HG03045 (cell line): ENCODE measurements around the gene BLVRB.
"Not testable (repeated sequence)": the region's sequence is repeated elsewhere in the genome, so short reads cannot be mapped to it uniquely, and the experiment has no call there.

Experiments
- ATAC-seq: cut with Tn5 transposase; IDR thresholded peaks from one replicate; pipeline ENCODE4 v1.9.1; 2021; ENCODE audit warnings: mild to moderate bottlenecking, moderate library complexity; ENCODE audit not compliant: unreplicated experiment

Gene BLVRB

DNA sequence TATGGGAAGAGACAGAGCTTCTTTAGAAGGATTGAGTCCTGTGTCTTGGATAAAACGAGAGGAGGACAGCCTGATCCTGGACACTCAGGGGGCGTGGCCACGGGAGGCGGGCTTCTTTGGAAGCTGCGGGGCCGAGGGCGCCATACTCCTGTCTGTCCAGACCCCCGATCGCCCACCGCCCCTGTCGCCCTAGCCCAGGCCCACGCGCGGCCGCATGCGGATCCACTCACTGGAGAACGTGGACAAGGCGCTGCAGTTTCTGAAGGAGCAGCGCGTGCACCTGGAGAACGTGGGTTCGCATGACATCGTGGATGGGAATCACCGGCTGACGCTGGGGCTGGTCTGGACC, 24.3 kb upstream of the BLVRB start:
- ATAC-seq, result no peak

DNA sequence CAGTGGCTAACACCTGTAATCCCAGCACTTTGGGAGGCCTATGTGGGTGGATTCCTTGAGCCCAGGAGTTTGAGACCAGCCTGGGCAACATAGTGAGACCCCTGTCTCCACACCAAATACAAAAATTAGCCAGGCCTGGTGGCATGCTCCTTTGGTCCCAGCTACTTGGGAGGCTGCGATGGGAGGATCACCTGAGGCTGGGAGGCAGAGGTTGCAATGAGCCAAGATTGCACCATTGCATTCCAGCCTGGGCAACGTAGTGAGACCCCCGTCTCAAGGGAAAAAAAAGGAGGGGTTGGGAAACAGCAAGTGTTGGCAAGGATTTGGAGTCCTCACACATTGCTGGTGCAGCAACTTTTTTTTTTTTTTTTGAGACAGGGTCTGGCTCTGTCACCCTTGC, 20.5 kb upstream of the BLVRB start:
- no peak for ATAC-seq

DNA sequence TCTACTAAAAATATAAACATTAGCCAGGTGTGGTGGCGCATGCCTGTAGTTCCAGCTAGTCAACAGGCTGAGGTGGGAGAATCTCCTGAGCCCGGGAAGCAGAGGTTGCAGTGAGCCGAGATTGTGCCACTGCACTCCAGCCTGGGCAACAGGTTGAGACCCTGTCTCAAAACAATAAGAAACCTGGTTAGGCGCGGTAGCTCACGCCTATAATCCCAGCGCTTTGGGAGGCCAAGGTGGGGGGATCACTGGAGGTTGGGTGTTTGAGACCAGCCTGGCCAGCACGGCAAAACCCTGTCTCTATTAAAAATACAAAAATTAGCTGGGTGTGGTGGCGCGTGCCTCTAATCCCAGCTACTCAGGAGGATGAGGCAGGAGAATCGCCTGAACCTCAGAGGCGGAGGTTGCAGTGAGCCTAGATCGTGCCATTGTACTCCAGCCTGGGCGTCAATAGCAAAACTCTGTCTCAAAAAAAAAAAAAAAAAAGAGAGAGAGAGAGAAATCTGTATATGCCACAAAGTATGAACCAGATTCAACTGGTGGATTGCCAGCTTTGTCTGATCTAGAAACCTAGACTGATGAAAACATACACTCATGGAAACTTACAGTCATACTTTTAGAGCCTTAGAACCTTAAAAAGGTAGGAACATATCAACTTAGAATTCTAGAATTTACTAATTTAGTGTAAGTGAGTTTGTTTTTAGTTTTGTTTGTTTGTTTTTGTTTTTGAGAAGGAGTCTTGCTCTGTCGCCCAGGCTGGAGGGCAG, 10.5 kb upstream of the BLVRB start:
- ATAC-seq, result not testable (repeated sequence)

DNA sequence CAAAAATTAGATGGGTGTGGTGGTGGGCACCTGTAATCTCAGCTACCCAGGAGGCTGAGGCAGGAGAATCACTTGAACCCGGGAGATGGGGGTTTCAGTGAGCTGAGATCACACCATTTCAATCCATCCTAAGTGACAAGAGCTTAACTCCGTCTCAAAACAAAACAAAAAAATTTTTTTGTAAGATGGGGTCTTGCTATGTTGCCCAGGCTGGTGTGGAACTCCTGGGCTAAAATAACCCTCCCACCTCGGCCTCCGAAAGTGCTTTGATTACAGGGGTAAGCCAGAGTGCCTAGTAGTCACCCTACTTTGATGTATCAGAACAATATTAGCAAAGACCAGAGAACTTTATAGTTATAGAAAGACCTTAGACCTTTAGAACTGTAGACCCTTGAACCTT, 9.2 kb upstream of the BLVRB start:
- ATAC-seq, result no peak

DNA sequence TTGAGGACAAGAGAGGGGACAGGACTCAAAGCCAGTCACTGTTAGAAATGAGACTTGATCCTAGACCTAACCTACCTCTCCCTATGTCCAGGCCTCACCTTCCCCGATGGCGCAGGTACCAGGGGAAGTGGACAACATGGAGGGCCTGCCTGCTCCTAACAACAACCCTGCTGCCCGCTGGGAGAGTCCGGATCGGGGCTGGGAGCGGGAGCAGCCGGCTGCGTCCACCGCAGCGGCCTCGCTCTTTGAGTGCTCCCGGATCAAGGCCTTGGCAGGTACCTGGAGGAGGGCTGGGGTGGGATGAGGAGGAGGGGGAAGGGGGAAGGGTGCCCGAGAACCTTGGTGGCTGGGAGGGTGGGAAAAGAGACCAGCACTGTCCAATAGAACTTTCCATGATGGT, 7.0 kb upstream of the BLVRB start:
- ATAC-seq, result no peak

DNA sequence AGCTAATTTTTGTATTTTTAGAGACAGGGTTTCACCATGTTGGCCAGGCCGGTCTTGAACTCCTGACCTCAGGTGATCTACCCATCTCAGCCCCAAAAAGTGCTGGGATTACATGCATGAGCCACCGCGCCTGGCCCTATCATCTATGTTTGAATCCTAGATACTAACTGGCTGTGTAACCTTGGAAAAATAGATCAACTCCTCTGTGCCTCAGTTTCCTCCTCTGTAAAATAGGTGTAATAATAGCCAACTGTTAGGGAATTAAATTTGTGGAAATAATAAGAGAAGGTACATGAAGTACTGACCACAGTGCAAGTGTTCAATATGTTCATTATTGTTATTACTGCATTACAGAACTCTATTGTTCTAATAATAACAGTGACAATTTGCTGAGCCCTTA, 5.6 kb upstream of the BLVRB start:
- ATAC-seq, result no peak

DNA sequence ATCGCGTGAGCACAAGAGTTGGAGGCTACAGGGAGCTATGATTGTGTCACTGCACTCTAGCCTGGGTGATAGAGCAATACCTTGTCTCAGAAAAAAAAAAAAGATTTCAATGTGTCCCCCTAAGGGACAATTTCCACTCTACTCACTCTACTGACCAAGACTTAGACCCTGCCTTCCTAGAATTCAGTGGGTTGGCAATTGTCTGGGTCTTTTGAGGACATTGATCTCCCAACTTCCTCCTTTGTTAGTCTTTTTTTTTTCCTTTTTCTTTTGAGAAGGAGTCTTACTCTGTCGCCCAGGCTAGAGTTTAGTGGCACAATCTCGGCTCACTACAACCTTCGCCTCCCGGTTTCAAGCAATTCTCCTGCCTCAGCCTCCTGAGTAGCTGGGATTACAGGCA, 3.5 kb upstream of the BLVRB start:
- ATAC-seq, result no peak

DNA sequence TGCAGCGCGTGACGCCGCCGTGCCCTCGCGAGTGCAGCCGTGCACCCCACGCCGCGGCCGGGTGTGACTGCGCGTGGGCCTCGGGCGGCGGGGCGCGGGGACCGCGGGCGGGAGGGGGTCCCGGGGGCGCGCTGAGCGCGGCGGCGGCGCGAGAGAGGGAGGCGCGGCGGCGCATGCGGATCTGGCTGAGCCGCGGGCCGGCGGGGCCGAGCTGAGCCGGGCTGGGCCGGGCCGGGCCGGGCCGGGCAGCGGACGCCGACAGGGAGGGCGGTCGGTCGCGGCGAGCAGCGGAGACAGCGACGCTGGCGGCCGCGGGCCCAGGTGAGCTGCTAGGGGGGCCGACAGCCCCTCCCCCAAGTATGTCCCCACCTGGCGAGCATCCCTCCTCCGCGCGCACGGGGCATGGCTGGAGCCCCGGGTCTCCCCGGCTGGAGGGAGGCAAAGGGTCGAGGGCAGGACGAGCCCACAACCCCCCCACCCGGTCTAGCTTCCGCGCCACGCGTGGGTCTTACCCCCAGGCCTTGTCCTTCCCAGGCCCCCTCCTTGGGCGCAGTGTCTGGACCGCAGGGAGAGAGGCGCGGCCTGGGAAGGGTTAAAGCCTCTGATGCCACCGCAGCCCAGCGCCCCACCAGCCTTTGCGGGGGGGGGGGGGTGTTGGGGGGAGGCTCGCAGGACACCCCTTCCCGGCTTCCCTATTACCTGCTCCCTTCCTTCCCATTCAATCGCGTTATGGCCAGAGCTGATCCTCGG, 1.6 kb upstream of the BLVRB start, which contains the start of gene SPTBN4:
SPTBN4 (plus strand) TSS at position 17 of the 750 bp plus-strand sequence. CDS start 5,621 bp downstream, outside the sequence.
- no peak for ATAC-seq

DNA sequence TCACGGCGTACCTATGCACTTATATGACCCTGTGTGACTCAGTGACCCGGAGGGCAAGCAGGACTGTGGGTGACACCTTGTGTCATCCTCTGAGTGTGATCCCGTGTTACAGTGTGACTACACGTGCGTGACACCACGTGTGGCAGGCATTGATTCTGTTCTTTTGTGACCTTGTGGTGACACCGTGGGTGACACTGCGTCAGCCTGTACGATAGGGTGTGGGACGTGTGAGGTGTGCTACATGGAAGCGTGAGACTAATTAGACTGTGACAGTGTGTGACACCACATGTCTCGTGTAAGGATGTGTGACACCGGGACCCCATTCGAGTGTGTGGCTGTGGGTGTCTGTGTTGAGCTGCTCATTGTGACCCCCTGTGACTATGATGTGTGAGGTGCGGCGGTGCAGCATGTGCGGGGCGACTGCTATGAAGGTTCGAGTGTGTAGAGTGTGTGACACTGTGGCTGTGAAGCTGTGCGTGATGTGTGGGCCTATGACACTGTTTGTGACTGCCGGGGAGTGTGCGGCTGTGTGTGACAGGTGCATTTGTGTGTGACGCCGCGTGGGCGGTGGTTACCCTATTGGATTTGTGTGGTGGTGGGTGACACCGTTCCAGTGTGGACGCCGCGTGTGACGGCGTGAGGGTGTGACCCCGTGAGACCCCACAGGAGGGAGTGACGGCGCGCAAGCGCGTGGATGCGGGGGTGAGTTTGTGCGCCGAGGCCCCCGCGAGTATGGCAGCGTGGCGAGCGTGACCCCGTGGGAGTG, 857 bp upstream of the BLVRB start:
- ATAC-seq, result peak; percentile 33

DNA sequence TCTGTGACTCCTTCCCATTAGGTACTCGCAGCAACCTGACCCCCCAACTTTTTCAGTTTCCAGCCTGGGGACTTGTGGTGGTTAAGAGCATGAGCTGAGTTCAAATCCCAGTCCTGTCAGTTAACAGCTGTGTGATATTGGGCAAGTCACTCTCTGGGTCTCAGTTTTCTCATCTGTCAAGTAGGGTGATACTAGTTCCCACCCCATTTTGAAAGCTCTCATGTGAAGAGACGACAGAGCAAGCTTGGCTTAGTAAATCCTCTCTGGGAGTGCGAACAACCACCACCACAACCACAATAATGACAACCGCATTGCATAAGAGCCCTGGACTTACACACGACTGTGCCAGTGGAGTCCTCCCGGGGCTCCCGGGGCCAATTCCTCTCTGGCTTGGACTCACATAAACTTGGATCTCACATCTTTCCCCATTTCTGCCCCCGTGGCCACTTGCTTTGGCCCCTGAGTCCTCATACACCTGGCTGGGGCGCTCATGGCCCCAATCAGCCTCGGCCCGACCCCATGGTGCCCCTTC, 454 bp downstream of the BLVRB start:
- no peak for ATAC-seq

DNA sequence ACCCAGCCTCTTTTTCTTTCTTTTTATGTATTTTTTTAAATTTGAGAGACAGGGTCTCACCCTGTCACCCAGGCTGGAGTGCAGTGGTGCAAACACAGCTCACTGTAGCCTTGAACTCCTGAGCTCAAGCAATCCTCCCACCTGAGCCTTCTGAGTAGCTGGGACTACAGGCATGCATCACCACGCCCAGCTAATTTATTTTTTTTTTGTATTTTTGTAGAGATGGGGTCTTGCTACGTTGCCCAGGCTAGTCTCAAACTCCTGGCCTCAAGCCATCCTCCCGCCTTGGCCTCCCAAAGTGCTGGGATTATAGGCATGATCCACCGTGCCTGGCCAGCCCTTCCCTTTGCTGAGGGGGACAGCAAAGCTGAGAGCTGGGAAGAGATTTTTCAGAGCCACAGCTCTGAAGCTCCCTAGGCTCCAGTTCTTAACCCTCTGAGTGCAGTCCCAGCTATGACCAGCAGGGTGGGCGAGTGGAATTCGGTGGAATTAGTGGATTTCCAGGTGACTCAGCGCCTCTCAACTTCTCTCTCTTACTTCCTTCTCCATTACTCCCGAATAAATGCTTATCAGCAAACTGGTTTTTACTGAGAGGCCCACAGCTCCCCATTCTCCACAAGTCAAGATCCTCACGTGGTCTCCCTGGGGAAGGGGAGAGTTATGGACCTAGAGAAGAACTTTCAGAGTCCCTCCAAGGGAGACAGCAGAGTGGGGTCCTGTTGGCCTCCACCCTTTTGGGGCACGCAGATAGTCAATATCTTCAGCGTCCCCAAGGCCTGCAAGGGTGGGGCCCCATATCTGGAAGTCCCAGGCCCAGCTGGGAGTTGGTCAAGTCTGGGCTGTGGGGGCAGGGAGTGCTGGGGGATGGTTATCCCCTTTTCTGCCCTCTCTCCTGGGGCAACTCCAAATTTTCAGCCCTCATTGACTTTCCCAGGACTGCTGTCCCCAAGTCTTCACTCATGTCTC, 1.2 kb downstream of the BLVRB start:
- ATAC-seq, result no peak

DNA sequence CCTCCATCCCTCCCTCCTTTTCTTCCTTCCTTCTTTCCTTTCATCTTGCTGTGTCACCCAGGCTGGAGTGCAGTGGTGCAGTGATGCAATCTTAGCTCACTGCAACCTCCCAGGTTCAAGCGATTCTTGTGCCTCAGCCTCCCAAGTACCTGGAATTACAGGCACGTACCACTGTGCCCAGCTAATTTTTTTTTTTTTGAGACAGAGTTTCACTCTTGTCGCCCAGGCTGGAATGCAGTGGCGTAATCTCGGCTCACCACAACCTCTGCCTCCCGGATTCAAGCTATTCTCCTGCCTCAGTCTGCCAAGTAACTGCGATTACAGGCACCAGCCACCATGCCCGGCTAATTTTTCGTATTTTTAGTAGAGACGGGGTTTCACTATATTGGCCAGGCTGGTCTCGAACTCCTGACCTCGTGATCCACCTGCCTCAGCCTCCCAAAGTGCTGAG, 1.9 kb downstream of the BLVRB start:
- ATAC-seq, result not testable (repeated sequence)

DNA sequence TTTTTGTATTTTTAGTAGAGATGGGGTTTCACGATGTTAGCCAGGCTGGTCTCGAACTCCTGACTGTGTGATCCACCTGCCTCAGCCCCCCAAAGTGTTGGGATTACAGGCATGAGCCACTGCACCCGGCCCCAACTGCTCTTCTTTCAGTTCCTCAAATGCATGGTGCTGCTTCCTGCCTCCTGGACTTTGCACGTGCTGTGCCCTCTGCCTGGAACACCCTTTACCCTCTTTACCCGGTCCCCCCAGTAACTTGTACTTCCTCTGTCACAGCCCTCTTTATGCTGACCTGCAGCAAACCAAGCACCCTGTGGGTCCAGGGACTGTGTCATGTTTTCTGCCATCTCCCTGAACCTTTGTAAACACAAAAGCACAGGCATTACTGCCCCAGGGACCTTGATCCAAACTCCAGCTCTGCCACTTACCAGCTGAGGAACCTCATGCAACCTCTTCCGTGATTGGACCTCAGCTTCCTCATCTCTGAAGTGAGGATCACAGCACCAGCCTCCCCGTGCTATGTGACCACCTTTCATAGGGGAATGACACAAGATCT, 3.8 kb downstream of the BLVRB start:
- ATAC-seq, result no peak

DNA sequence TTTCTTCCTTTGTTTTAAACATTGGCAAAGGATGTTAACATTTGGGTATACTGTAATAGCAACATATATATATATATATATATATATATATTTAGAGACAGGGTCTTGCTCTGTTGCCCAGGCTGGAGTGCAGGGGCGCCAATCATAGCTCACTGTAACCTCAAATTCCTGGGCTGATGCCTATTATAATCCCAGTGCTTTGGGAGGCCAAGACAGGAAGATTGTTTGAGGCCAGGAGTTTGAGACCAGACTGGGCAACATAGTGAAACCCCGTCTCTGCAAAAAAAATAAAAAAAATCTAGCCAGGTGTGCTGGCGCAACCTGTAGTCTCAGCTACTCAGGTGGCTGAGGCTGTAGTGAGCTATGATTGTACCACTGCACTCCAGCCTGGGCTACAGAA, 5.4 kb downstream of the BLVRB start:
- ATAC-seq, result no peak

DNA sequence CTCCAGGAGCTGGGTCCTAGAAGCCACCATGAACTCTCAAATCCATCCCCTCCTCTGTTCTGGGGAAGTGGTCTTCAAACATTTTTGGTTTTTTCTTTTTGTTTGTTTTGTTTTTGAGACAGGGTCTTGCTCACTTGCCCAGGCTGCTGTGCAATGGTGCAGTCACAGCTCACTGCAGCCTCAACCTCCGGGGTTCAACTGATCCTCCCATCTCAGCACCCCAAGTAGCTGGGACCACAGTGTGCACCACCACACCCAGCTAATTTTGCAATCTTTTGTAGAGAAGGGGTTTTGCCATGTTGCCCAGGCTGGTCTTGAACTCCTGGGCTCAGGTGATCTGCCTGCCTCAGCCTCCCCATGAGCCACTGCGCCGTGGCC, 7.0 kb downstream of the BLVRB start:
- ATAC-seq, result no peak

DNA sequence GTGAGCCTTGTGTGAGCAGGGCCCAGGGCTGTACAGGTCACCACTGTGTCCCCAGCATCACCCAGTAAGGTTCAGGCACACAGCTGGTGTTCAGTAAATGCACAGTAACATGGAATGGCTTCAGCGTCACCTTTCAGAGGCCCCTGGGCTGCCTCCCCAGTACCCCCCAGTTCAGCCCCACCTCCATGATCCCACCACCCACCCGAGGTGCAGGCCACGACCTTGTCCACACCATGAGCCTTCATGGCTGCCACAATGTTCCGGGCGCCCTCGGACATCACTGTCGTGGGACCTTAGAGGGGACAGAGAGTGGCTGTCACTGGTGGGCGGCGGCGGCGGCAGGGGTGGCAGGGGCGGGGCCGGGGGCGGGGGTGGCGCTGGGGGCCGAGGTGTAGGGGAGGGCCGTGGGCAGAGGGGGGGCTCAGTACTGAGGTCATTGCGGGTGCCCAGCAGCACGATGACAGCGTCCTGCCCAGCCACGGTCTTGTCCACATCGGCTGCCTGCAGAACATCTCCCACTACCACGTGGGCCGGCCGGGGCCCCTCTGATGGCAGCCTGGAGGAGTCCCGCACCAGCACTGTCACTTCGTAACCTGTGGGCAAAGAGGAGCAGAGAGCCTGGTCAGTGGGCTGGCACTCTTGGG, 7.5 kb downstream of the BLVRB start:
- no peak for ATAC-seq

DNA sequence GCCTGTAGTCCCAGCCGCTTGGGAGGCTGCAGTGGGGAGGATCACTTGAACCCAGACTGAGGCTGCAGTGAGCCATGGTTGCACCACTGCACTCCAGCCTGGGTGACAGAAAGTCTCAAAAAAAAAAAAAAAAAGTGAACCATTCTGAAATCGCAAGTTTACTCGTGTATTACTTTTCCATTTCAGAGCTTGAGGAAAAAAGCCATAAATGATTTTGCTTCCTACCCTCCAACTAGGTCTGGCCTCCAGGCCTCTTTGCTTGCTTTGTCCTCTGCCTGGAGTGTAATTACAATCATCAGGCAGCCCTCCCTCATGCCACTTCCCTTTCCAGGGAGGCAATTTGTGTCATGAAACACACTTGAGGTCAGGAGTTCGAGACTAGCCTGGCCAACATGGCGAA, 8.5 kb downstream of the BLVRB start:
- no peak for ATAC-seq

DNA sequence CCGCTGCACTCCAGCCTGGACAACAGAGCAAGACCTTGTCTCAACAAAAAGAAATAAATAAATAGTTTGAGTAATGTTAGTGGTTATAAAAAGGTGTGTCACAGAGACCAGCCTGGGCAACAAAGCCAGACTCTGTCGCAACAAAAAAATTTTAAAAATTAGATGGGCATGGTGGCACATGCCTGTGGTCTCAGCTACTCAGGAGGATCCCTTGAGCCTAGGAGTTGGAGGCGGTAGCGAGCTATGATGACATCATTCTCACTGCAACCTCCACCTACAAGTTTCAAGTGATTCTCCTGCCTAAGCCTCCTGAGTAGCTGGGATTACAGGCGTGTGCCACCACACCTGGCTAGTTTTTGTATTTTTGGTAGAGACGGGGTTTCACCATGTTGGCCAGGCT, 11.6 kb downstream of the BLVRB start:
- ATAC-seq, result not testable (repeated sequence)

DNA sequence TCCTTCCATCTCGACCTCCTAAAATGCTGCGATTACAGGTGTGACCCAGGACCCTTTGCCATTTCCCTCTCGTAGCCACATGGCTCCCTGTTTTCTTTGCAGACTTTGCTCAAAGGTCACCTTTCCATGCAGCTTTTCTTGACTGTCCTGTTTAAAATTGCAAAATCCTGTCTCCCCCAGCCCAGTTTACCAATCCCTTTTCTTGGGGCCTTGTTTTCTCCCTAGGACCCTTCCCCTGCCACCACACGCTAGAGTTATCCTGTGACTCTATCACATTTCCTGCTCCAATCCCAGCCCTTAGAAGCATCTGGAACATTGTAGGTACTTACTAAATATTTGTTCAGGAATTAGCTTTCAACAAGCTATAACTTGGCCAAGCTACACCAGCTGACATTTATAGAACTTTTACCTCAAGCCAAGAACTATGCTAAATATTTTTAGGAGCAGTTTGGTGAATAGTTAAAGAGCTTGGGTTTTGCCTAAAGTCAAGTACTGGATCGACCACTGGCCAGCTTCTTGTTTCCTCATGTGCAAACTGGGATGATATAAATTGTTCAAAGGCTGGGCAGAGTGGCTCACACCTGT, 12.3 kb downstream of the BLVRB start:
- ATAC-seq, result no peak
